Muscle layer of duodenum (tissue), 2 donors: ENCODE data around the gene ALAS1.

Source experiments
- H3K27ac ChIP-seq: one replicate; pipeline ENCODE4 v1.7.0; 2013; ENCODE audit warnings: mild to moderate bottlenecking, low read length
- H3K27me3 ChIP-seq: one replicate; pipeline ENCODE4 v1.7.0; 2013; ENCODE audit warnings: low read depth, mild to moderate bottlenecking, control low read depth, low read length
- H3K36me3 ChIP-seq, 2 donors: one replicate each; pipeline ENCODE4 v1.7.0; 2013; ENCODE audit warnings: low read length in 2 of 2, control low read depth in 1 of 2, mild to moderate bottlenecking in 1 of 2; ENCODE audit not compliant: insufficient read depth in 2 of 2, control insufficient read depth in 1 of 2
- H3K4me1 ChIP-seq, 2 donors: one replicate each; pipeline ENCODE4 v1.7.0; 2013; ENCODE audit warnings: low read length in 2 of 2, mild to moderate bottlenecking in 2 of 2, control low read depth in 1 of 2, moderate library complexity in 1 of 2; ENCODE audit not compliant: insufficient read depth in 2 of 2, control insufficient read depth in 1 of 2
- H3K4me3 ChIP-seq, 2 donors: one replicate each; pipeline ENCODE4 v1.7.0; 2013; ENCODE audit warnings: low read length in 2 of 2, low read depth in 1 of 2, mild to moderate bottlenecking in 1 of 2
- H3K9me3 ChIP-seq, 2 donors: one replicate each; pipeline ENCODE4 v1.7.0; 2013; ENCODE audit warnings: low read length in 2 of 2, control low read depth in 1 of 2, mild to moderate bottlenecking in 1 of 2; ENCODE audit not compliant: control insufficient read depth in 1 of 2
- donor health status: healthy.

ALAS1 gene

GRCh38 chr3:52238761-52239701 is 41.1 kb downstream of the ALAS1 start, which contains the start of gene TWF2:
Gene TWF2 (minus strand): TSS chr3:52239158. CDS start chr3:52239016, 142 bp downstream.
- H3K27ac ChIP-seq, result peak within 1 kb of the TSS; percentile 83
- H3K4me3 ChIP-seq, result peak within 1 kb of the TSS; percentile 87 to 92
- no peaks in the 10 kb centered on the region for H3K9me3 ChIP-seq
- H3K27me3 ChIP-seq, result no peaks in the 10 kb centered on the region
- H3K4me1 ChIP-seq, result peaks cover 17 to 42% of the 10 kb centered on the region in 2 donors
- H3K36me3 ChIP-seq, result peaks cover 2 to 10% of the 10 kb centered on the region in 2 donors

DNA sequence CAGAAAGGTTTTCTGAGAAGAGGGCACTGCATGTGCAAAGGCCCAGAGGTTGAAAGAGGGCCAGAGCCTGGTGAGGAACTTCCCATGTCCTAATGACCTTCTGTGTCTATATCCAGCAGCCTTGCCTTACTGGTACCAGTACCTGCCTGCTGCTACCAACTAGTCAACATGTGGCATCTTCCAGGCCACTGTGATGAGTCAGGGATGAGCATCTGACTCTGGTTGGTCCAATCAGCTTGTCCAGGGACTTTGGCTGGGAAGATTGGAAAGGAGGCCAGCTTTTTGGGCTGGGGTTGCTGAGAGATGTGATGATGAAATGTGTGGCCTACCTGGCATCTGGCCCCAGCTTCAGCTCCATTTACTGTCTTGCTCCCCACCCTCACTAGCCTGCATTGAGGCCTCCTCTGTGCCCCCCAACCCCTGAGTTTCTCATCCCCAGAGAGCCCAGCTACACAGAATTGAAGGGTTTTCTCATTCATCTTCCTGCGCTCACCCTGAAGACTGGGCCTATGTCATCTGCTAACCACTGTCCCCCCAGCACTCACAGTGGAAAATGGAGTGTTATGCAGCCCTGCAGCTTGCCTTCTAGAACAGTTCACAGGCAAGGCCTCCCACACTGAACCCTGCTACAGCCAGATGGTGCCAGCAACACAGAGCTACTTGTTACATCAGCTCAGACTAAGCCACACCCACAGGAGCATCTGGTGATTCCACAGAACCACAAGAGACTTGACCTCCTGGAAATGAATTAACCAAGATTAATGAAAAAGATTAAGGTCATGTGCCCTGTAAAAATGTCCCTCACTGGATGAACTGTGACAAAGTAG is 42.3 kb downstream of the ALAS1 start:
- Histone ChIP-seq H3K27me3 (no peaks in the 10 kb centered on the region), H3K4me3 (peak overlapping the region; percentile 87 to 92), H3K36me3 (no peaks in the 10 kb centered on the region), H3K27ac (peak overlapping the region; percentile 2), H3K9me3 (no peaks in the 10 kb centered on the region), H3K4me1 (peaks cover 22 to 48% of the 10 kb centered on the region in 2 donors)

GRCh38 chr3:52240886-52241370 is 43.0 kb downstream of the ALAS1 start:
- Histone ChIP-seq H3K36me3 (no peaks in the 10 kb centered on the region), H3K4me1 (peaks cover 23 to 42% of the 10 kb centered on the region in 2 donors), H3K4me3 (no peak overlapping the region), H3K27me3 (no peaks in the 10 kb centered on the region), H3K9me3 (no peaks in the 10 kb centered on the region), H3K27ac (peak overlapping the region; percentile 2)

DNA sequence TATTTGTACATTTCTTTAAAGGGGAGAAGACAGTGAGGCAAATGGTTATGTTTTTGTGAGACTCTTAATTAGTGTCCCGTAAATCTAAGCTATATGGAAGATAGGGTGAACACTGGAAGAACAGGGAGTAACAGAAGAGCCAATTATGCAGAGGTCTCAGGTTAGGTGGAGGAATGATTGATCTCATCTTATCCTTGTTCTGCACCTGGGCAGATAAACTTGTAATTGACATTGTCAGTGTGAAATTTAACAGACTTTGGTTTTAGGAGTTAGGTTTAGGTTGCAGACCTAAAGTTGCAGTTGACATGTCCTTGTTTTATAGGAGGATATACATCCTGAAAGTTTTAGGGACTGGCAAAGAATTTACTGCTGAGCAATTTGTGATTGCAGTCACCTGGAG is 44.1 kb downstream of the ALAS1 start:
- Histone ChIP-seq H3K4me1 (peaks cover 23 to 40% of the 10 kb centered on the region in 2 donors), H3K27me3 (no peaks in the 10 kb centered on the region), H3K4me3 (no peak overlapping the region), H3K27ac (no peak overlapping the region), H3K36me3 (no peaks in the 10 kb centered on the region), H3K9me3 (no peaks in the 10 kb centered on the region)

GRCh38 chr3:52243791-52244628 is 46.0 kb downstream of the ALAS1 start:
- H3K4me1 ChIP-seq, result peaks cover 14 to 24% of the 10 kb centered on the region in 2 donors
- H3K27me3 ChIP-seq, result no peaks in the 10 kb centered on the region
- H3K36me3 ChIP-seq, result peaks cover 3 to 5% of the 10 kb centered on the region in 2 donors
- peak overlapping the region; percentile 45 for H3K27ac ChIP-seq
- no peaks in the 10 kb centered on the region for H3K9me3 ChIP-seq
- H3K4me3 ChIP-seq, result no peak overlapping the region

DNA sequence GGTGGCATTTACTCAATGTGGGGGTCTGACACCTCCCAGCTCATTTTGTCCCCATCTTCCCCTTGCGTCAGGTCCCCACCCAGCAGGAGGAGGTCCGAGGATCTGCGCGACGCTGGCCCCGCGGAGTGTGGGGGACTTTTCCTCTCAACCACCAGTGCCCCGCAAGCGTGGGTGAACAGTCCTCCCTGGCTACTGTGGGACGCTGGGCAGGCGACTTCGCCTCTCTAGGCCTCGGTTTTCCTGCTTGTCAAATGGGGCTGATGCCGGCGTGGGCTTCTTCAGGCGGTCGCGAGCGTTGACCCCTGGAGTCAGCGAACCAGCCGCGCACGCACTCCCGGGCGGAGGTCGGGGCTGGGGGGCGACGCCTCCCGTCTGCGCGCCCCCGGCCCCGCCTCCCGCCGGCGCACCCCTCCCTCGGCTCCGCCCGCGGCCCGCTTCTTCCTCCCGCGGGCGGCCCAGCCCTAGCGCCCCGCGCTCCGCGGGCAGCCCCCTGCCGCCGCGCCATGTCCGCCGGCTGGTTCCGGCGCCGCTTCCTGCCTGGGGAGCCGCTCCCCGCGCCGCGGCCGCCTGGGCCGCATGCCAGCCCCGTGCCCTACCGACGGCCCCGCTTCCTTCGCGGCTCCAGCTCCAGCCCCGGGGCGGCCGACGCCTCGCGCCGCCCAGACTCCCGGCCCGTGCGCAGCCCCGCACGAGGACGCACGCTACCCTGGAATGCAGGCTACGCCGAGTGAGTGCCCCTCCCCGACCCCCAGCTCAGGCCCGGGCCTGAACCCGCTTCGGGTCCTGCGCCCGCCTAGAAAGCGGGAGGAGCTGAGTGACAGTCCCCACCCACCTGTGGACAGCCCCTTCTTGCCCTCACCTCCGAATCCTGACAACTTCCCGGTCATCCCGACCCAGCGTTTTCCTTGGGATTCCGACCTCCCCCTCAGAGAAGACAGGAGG is 47.6 kb downstream of the ALAS1 start, which contains the start of gene PPM1M:
Gene PPM1M (plus strand): TSS at position 438 of the 942 bp plus-strand sequence. CDS start 66 bp downstream, at position 504.
- Histone ChIP-seq H3K9me3 (no peaks in the 10 kb centered on the region), H3K4me3 (peak within 1 kb of the TSS; percentile 62 to 66), H3K4me1 (peaks cover 9 to 13% of the 10 kb centered on the region in 2 donors), H3K27ac (peak within 1 kb of the TSS; percentile 78), H3K27me3 (no peaks in the 10 kb centered on the region), H3K36me3 (peaks cover 17 to 18% of the 10 kb centered on the region in 2 donors)

- H3K4me1 ChIP-seq, result peaks cover 6 to 13% of the 10 kb centered on the region in 2 donors
- H3K9me3 ChIP-seq, result no peaks in the 10 kb centered on the region
- peaks cover 18 to 19% of the 10 kb centered on the region in 2 donors for H3K36me3 ChIP-seq
Measured at GRCh38 chr3:52246264-52246620, 48.3 kb downstream of the ALAS1 start.

DNA sequence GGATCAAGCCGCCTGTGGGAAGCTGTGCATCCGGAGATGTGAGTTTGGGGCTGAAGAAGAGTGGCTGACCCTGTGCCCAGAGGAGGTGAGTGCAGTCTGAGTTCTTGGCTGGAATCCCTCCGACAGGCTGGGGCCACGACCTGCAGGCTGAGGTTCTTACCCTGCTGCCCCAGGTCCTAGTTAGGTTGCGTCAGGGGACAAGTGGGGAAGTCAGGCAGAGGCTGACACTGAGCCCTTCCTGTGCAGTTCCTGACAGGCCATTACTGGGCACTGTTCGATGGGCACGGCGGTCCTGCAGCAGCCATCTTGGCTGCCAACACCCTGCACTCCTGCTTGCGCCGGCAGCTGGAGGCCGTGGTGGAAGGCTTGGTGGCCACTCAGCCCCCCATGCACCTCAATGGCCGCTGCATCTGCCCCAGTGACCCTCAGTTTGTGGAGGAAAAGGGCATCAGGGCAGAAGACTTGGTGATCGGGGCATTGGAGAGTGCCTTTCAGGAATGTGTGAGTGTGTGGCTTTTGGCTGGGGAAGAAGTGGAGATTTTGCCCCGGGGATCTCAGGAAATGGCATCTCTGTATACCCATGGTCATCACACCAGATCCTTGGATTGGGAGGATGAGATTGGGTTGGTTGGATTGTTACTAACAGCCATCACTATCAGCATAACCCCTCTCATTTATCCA is 48.9 kb downstream of the ALAS1 start:
- peak overlapping the region; percentile 78 for H3K27ac ChIP-seq
- peaks cover 18 to 24% of the 10 kb centered on the region in 2 donors for H3K36me3 ChIP-seq
- H3K27me3 ChIP-seq, result no peaks in the 10 kb centered on the region
- H3K4me1 ChIP-seq, result peaks cover 6 to 13% of the 10 kb centered on the region in 2 donors
- H3K9me3 ChIP-seq, result no peaks in the 10 kb centered on the region
- peak overlapping the region; percentile 62 to 66 for H3K4me3 ChIP-seq

More at GRCh38 chr3:52246264-52246620, 48.3 kb downstream of the ALAS1 start:
- H3K27ac ChIP-seq, result peak overlapping the region; percentile 78
- H3K27me3 ChIP-seq, result no peaks in the 10 kb centered on the region
- H3K4me3 ChIP-seq, result peak overlapping the region; percentile 62 to 66

DNA sequence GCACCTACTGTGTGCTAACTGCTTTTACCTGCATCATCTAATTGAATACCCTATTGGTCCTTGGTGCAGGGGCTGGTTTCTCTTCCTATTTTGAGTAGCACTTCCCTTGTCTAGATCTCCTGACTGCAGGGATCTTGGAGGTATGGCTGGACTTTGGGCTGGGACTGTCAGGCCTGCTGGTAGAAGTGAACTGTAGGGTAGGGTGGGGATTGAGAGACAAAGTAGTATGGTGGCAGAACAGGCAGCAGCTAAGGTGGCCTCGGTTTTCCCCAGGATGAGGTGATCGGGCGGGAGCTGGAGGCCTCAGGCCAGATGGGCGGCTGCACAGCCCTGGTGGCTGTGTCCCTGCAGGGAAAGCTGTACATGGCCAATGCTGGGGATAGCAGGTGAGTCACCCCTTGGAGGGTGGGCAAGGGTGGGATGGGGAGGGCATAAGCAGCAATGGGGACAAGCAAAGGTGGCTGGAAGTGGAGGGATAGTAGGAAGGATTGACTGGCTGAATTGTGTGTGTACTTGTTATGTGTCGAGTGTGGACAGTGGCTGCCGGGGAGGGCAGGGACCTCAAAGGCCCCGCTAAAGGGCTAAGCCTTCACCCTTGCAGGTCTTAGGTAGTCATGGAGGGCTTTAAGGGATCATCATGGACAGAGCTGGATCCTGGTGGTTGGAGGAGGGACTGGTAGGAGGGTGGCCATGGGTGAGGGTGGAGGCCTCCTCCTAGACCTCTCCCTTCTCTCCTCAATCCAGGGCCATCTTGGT is 49.6 kb downstream of the ALAS1 start:
- Histone ChIP-seq H3K27ac (no peak overlapping the region), H3K27me3 (no peaks in the 10 kb centered on the region), H3K36me3 (peaks cover 18 to 26% of the 10 kb centered on the region in 2 donors), H3K4me1 (peaks cover 6 to 13% of the 10 kb centered on the region in 2 donors), H3K9me3 (no peaks in the 10 kb centered on the region), H3K4me3 (peak overlapping the region in 1 of 2 donors; percentile 62)
